Measurements from ENCODE around the gene TRIM65. TPM values are rescaled to one million over a fixed set of nuclear protein-coding genes. Genes with fewer than 3 reads are reported as not detected.

TRIM65 gene
- total and polyA plus RNA-seq, 2 experiments from 2014 or later: 12.5 to 16.8 TPM

DNA sequence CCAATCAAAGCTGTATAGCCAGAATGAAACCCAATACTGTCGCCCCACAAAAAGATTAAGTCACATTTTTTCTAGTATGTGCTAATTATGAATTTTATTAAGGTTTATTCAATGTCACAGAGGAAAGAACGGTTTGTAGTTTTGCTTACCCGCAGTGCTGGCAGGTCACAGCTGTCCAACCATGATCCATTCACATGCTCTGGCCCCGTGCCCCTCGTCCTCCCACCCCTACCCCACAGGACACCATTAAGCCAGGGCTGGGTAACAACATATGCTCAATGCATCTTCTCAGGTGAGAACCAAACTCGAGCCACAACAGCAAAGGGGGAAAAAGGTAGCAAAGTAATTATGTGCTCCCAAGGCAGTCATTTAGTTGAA, 44.7 kb upstream of the TRIM65 start:
- H3K79me2 ChIP-seq: no peaks in the 10 kb centered on the region
- no peaks in the 10 kb centered on the region for H3K4me1 ChIP-seq (ENCODE audit: insufficient read depth)
- no peaks in the 10 kb centered on the region for H4K20me1 ChIP-seq (ENCODE audit: insufficient read depth, poor library complexity, severe bottlenecking)
- H2AFZ ChIP-seq: no peak overlapping the region
- DNase-seq (ENCODE audit: low spot score): no peak
- 70% methylated on average over 6 of the region's 6 CpGs for WGBS (ENCODE audit: low lambda C conversion rate, missing lambda C conversion rate)
- H3K9me2 ChIP-seq (replicated peaks; ENCODE audit: insufficient read depth): no peaks in the 10 kb centered on the region
- peak overlapping the region; percentile 75 for H3K4me2 ChIP-seq
- H3K27me3 ChIP-seq: no peaks in the 10 kb centered on the region
- TF ChIP-seq, protein P1, sequence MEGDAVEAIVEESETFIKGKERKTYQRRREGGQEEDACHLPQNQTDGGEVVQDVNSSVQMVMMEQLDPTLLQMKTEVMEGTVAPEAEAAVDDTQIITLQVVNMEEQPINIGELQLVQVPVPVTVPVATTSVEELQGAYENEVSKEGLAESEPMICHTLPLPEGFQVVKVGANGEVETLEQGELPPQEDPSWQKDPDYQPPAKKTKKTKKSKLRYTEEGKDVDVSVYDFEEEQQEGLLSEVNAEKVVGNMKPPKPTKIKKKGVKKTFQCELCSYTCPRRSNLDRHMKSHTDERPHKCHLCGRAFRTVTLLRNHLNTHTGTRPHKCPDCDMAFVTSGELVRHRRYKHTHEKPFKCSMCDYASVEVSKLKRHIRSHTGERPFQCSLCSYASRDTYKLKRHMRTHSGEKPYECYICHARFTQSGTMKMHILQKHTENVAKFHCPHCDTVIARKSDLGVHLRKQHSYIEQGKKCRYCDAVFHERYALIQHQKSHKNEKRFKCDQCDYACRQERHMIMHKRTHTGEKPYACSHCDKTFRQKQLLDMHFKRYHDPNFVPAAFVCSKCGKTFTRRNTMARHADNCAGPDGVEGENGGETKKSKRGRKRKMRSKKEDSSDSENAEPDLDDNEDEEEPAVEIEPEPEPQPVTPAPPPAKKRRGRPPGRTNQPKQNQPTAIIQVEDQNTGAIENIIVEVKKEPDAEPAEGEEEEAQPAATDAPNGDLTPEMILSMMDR (IDR thresholded peaks at IDR 0.05; ENCODE audit: poor library complexity): no peak
- TF ChIP-seq EZH2 (IDR thresholded peaks at IDR 0.05; ENCODE audit: borderline replicate concordance): no peak
- no peaks in the 10 kb centered on the region for H3K9me3 ChIP-seq (ENCODE audit: low read depth)
- H3K27ac ChIP-seq: no peak overlapping the region
- no peak overlapping the region for H3K4me3 ChIP-seq
- peaks cover 2% of the 10 kb centered on the region for H3K36me3 ChIP-seq (replicated peaks; ENCODE audit: insufficient read depth, low read depth)

DNA sequence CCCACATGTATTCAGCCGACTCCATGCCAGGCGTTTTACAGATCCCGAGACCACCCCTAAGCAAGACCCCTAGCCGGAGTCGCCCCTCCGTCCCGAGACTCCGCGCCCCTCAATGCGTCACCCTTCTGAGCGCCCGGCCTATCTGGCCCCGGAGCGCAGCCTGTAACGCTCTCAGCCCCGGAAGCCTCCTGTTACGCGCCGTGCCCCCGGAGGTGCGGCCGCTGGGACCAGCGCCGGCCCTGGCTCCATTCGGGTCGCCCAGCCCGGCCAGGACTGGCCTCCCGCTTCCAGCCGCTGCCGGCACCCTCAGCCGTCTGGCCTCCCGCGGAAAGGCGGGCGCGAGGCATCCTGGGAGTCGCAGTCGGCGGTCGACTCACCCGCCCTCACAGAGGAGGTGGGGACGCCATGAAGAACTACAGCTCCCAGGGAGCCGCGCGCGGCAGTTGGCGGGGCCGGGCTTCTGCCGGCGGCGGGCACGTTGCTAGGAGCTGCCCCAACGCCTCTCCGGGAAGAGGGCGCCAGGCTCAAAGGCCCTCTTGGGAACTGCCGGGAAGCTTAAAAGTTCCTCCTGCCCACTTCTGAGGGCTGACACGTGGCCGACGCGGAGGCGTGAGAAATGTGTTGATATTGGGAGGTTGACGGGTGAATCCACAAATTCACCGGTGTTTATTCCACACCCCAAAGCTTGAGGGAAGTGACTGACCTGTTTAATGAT, 44.1 kb upstream of the TRIM65 start, which contains the start of gene FBF1:
Gene FBF1, minus strand, starts transcription at position 316 of the 715 bp plus-strand sequence. CDS start 2,893 bp downstream, outside the sequence.
- H4K20me1 ChIP-seq (ENCODE audit: insufficient read depth, poor library complexity, severe bottlenecking): no peaks in the 10 kb centered on the region
- no peaks in the 10 kb centered on the region for H3K79me2 ChIP-seq
- H3K4me3 ChIP-seq: peak within 1 kb of the TSS; percentile 93
- no peaks in the 10 kb centered on the region for H3K9me3 ChIP-seq (ENCODE audit: low read depth)
- peak within 1 kb of the TSS; percentile 90 for H3K4me2 ChIP-seq
- peak; percentile 97 for DNase-seq (ENCODE audit: low spot score)
- H3K27ac ChIP-seq: peak within 1 kb of the TSS; percentile 55
- H3K9me2 ChIP-seq (replicated peaks; ENCODE audit: insufficient read depth): no peaks in the 10 kb centered on the region
- H3K4me1 ChIP-seq (ENCODE audit: insufficient read depth): no peaks in the 10 kb centered on the region
- peak within 1 kb of the TSS; percentile 89 for H2AFZ ChIP-seq
- H3K27me3 ChIP-seq: no peaks in the 10 kb centered on the region
- no peak for TF ChIP-seq EZH2phosphoT487 (IDR thresholded peaks at IDR 0.05; ENCODE audit: low read depth, severe bottlenecking, unreplicated experiment)
- TF ChIP-seq, protein P1 (IDR thresholded peaks at IDR 0.05; ENCODE audit: poor library complexity): no peak
- TF ChIP-seq EZH2 (IDR thresholded peaks at IDR 0.05; ENCODE audit: borderline replicate concordance): no peak
- WGBS (ENCODE audit: low lambda C conversion rate, missing lambda C conversion rate): 2% methylated on average over 52 of the region's 63 CpGs
- H3K36me3 ChIP-seq (replicated peaks; ENCODE audit: insufficient read depth, low read depth): no peaks in the 10 kb centered on the region

DNA sequence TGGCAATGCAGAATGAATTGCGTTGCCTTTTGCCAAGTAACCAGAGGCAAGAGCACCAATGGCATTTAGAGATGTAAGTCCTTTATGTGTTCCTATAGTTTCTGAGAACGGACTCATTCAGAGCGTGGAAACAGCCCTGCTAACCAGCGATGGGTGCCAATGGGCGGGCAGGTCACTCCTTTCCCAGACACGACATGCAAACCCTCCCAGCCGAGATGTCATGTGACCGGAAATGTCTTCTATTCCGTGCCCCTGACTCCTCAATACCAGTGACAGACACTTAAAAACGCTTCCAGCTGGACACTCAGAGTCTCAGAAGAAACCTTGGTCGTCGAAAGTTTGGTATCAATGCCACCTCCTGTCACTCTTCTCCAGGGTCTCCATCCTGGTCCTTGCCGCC, 40.9 kb upstream of the TRIM65 start:
- 85% methylated on average over 13 of the region's 13 CpGs for WGBS (ENCODE audit: low lambda C conversion rate, missing lambda C conversion rate)
- no peaks in the 10 kb centered on the region for H3K4me1 ChIP-seq (ENCODE audit: insufficient read depth)
- no peak overlapping the region for H2AFZ ChIP-seq
- H3K9me3 ChIP-seq (ENCODE audit: low read depth): no peaks in the 10 kb centered on the region
- H4K20me1 ChIP-seq (ENCODE audit: insufficient read depth, poor library complexity, severe bottlenecking): no peaks in the 10 kb centered on the region
- no peaks in the 10 kb centered on the region for H3K79me2 ChIP-seq
- H3K4me2 ChIP-seq: no peak overlapping the region
- no peaks in the 10 kb centered on the region for H3K36me3 ChIP-seq (replicated peaks; ENCODE audit: insufficient read depth, low read depth)
- H3K9me2 ChIP-seq (replicated peaks; ENCODE audit: insufficient read depth): no peaks in the 10 kb centered on the region
- no peaks in the 10 kb centered on the region for H3K27me3 ChIP-seq
- DNase-seq (ENCODE audit: low spot score): no peak
- TF ChIP-seq, protein P1 (IDR thresholded peaks at IDR 0.05; ENCODE audit: poor library complexity): no peak
- no peak for TF ChIP-seq EZH2phosphoT487 (IDR thresholded peaks at IDR 0.05; ENCODE audit: low read depth, severe bottlenecking, unreplicated experiment)
- TF ChIP-seq EZH2 (IDR thresholded peaks at IDR 0.05; ENCODE audit: borderline replicate concordance): no peak
- H3K4me3 ChIP-seq: no peak overlapping the region
- no peak overlapping the region for H3K27ac ChIP-seq

Data from hepatocyte (in vitro differentiated cells).